ENCODE data around the gene FBXO41.

Gene FBXO41

GRCh38 chr2:73239776-73240175, 44.5 kb downstream of the FBXO41 start:
- no peak for DNase-seq

GRCh38 chr2:73238976-73239375, 45.3 kb downstream of the FBXO41 start:
- no peak for DNase-seq

- no peak for DNase-seq
Observed at GRCh38 chr2:73238149-73238548, 46.1 kb downstream of the FBXO41 start.

- no peak for DNase-seq
Observed at GRCh38 chr2:73237168-73237567, 47.1 kb downstream of the FBXO41 start.

- DNase-seq: no peak
Observed at GRCh38 chr2:73235315-73236028, 48.8 kb downstream of the FBXO41 start.

GRCh38 chr2:73233932-73234832, 50.1 kb downstream of the FBXO41 start, which contains the start of gene CCT7:
Gene CCT7 (plus strand): TSS chr2:73234308. CDS start chr2:73234379, 71 bp downstream.
- DNase-seq: peak; percentile 92 to 95 (median 93)

GRCh38 chr2:73233154-73233931, 50.9 kb downstream of the FBXO41 start, which contains the start of gene PRADC1:
Gene PRADC1 (minus strand): TSS chr2:73233239. CDS start chr2:73233160, 79 bp downstream.
- DNase-seq: peak; percentile 98 to 100 (median 99)

- DNase-seq: peak in 2 of 3 donors; percentile 20 to 33
Observed at GRCh38 chr2:73232403-73233153, 51.7 kb downstream of the FBXO41 start.

- DNase-seq: no peak
Observed at GRCh38 chr2:73228631-73229030, 55.6 kb downstream of the FBXO41 start.

GRCh38 chr2:73227086-73227485, 57.2 kb downstream of the FBXO41 start:
- no peak for DNase-seq

GRCh38 chr2:73225513-73226360, 58.5 kb downstream of the FBXO41 start:
- peak in 2 of 3 donors; percentile 20 to 28 for DNase-seq

- DNase-seq: no peak
Observed at GRCh38 chr2:73223821-73224220, 60.5 kb downstream of the FBXO41 start.

- DNase-seq: no peak
Observed at GRCh38 chr2:73218298-73218697, 66.0 kb downstream of the FBXO41 start.

GRCh38 chr2:73217826-73218225, 66.5 kb downstream of the FBXO41 start:
- no peak for DNase-seq

GRCh38 chr2:73217160-73217559, 67.1 kb downstream of the FBXO41 start:
- DNase-seq: no peak

- no peak for DNase-seq
Observed at GRCh38 chr2:73215254-73215653, 69.0 kb downstream of the FBXO41 start.

- peak; percentile 93 to 96 (median 95) for DNase-seq
Observed at GRCh38 chr2:73214120-73215035, 69.9 kb downstream of the FBXO41 start, which contains the start of gene SMYD5. Gene SMYD5 (plus strand): TSS chr2:73214245. CDS start chr2:73214267, 22 bp downstream.

- peak; percentile 66 to 86 (median 78) for DNase-seq
Observed at GRCh38 chr2:73212448-73213176, 71.7 kb downstream of the FBXO41 start.

GRCh38 chr2:73212098-73212447, 72.2 kb downstream of the FBXO41 start:
- no peak for DNase-seq
